CD4-positive, alpha-beta T cell (primary cell): Measurements from ENCODE around the gene DKKL1. TPM values are rescaled to one million over a fixed set of nuclear protein-coding genes. Genes with fewer than 3 reads are reported as not detected.

ENCODE experiments used
- ATAC-seq: fragments of 200-7000 bp; cut with Tn5 transposase; one replicate; pipeline ENCODE4 v1.10.0; 2022; ENCODE audit warnings: mild to moderate bottlenecking; ENCODE audit not compliant: poor library complexity
- CTCF ChIA-PET: fragments of 350-600 bp; sonication (Branson Sonifier 250); formaldehyde crosslinking; loops from one replicate; lab custom pipeline; 2021; ENCODE audit warnings: antibody characterized with exemption, inconsistent platforms; lab: Charles Lee
- POLR2A ChIA-PET: fragments of 350-600 bp; sonication (Branson Sonifier 250); formaldehyde crosslinking; loops from one replicate; lab custom pipeline; 2021; ENCODE audit warnings: antibody characterized with exemption, inconsistent platforms; lab: Charles Lee
- DNase-seq, 14 experiments: peaks; one replicate each; pipeline ENCODE4 v3.0.0-alpha.2; 2013 to 2020; ENCODE audit warnings: mixed read lengths in 2 of 14
- H3K27ac ChIP-seq, 2 donors: one replicate each; pipeline versions ENCODE4 v1.5.1 to v1.7.0; 2013; ENCODE audit warnings: low read length in 2 of 2, low read depth in 1 of 2, mild to moderate bottlenecking in 1 of 2
- H3K27me3 ChIP-seq, 2 experiments: 1 replicate in 1 of 2; 2 replicates in 1 of 2; pipeline versions ENCODE4 v1.6.1 to v1.7.0; 2013; ENCODE audit warnings: low read length in 2 of 2, control low read depth in 1 of 2, mild to moderate bottlenecking in 1 of 2, moderate library complexity in 1 of 2; ENCODE audit not compliant: insufficient read depth in 2 of 2, control insufficient read depth in 1 of 2
- H3K36me3 ChIP-seq: one replicate; pipeline ENCODE4 v1.6.1; 2013; ENCODE audit warnings: low read length, control low read depth; ENCODE audit not compliant: insufficient read depth
- H3K4me1 ChIP-seq: one replicate; pipeline ENCODE4 v1.6.1; 2013; ENCODE audit warnings: low read length, control low read depth; ENCODE audit not compliant: insufficient read depth
- H3K4me3 ChIP-seq: one replicate; pipeline ENCODE4 v1.5.1; 2013; ENCODE audit warnings: mild to moderate bottlenecking, low read length, moderate library complexity
- H3K9me3 ChIP-seq, 2 experiments: 1 replicate in 1 of 2; 2 replicates in 1 of 2; pipeline versions ENCODE4 v1.6.1 to v1.7.0; 2013; ENCODE audit warnings: low read length in 2 of 2, mild to moderate bottlenecking in 2 of 2, control low read depth in 1 of 2, moderate library complexity in 1 of 2; ENCODE audit not compliant: control insufficient read depth in 1 of 2, insufficient read depth in 1 of 2
- H3K27ac Mint-ChIP-seq: one replicate; pipeline ENCODE4 v1.8.0; 2020; ENCODE audit warnings: mixed read lengths
- H3K27me3 Mint-ChIP-seq: one replicate; pipeline ENCODE4 v1.8.0; 2021; ENCODE audit warnings: mixed read lengths
- H3K36me3 Mint-ChIP-seq: one replicate; pipeline ENCODE4 v1.8.0; 2021; ENCODE audit warnings: low read depth, mixed read lengths
- H3K4me1 Mint-ChIP-seq: one replicate; pipeline ENCODE4 v1.8.0; 2021; ENCODE audit warnings: low read depth, mixed read lengths
- H3K4me3 Mint-ChIP-seq: one replicate; pipeline ENCODE4 v1.8.0; 2020; ENCODE audit warnings: mild to moderate bottlenecking, mixed read lengths
- H3K9me3 Mint-ChIP-seq: one replicate; pipeline ENCODE4 v1.8.0; 2020; ENCODE audit warnings: mixed read lengths
- CTCF ChIP-seq: fragments of 200-600 bp; IDR thresholded peaks from one replicate; pipeline ENCODE4 v1.8.0; 2022; ENCODE audit warnings: antibody characterized with exemption, mild to moderate bottlenecking
- intact Hi-C, 2 experiments: fragments of 100-400 bp; cut with DNase I in 1 of 2; cut with micrococcal nuclease in 1 of 2; formaldehyde crosslinking; loops; one replicate each; pipeline versions ENCODE4 v1.15.1 to v1.9.0; 2023 to 2025; cut with DNase I, micrococcal nuclease
- total RNA-seq, 174 experiments: library from RNA in 2 of 174; stranded (reverse) in 2 of 174; gene quantifications; one replicate each; pipeline ENCODE4 v1.2.3 and lab custom pipeline; 2021 to 2026

Gene DKKL1
- total RNA-seq, 2 experiments from 2014 or later: not detected

DNA sequence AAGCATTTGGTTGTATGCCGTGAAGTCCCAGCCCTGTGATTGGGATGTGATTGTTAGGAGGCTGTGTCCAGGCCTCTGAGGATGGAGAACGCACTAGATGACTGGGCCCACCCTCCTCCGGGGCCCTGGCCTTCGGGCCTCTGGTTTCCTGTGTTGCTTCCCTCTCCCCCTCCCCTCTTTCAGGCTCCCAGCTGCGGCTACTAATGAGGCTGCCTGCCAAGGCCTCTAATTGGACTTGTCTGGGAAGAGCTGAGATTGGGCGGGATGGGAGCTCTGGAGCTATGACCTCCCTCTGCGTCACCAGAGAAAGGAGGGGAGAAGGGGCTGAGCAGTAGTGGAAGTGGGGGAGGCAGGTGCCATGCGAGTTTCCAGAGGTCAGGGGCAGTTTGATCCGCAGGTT lies 49.7 kb downstream of the DKKL1 start:
- Histone ChIP-seq H3K4me1 (peaks cover 44% of the 10 kb centered on the region), H3K4me3 (no peak overlapping the region), H3K27ac (no peak overlapping the region), H3K9me3 (no peaks in the 10 kb centered on the region), H3K27me3 (peaks cover 3 to 6% of the 10 kb centered on the region in 2 experiments), H3K36me3 (no peaks in the 10 kb centered on the region)
- DNase-seq (no peak), ATAC-seq (no peak)
- no peak for TF ChIP-seq CTCF
- Mint-ChIP-seq H3K27me3 (peaks cover 5% of the 10 kb centered on the region), H3K36me3 (no peaks in the 10 kb centered on the region), H3K4me1 (peaks cover 49% of the 10 kb centered on the region), H3K9me3 (no peaks in the 10 kb centered on the region), H3K27ac (no peak overlapping the region), H3K4me3 (no peak overlapping the region)
- ChIA-PET POLR2A (interaction anchor here (0.7 to 1.1 kb wide), 3 partner anchors 25 to 40 kb away, joined by 3 read pairs; partner anchors contain the start of gene KASH5), CTCF (no interaction called here)
- intact Hi-C loops: no loop called here

DNA sequence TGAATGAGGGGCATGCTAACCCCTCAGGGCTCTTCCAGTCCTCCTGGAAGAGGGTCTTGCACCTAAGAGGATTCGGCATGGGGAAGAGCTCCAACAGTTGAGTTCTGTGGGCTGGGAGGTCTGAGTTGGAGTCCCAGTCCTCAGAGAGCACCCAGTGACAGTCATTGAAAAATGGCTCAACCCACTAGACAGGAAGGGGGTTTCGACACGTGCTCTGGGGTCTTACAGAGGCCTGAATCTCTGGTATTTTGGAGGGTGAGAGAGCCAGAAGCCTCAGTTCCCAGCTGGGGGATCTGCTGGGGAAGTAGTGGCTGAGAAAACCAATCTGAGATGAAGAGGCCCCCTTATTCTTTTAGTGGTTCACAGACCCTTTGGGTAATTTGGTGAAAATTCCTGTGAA lies 50.6 kb downstream of the DKKL1 start:
- no peak for TF ChIP-seq CTCF
- intact Hi-C loops: no loop called here
- H3K36me3 ChIP-seq: no peaks in the 10 kb centered on the region
- POLR2A ChIA-PET: interaction anchor here (1.1 kb wide), 1 partner anchor 29 kb away, joined by 3 read pairs; no protein-coding TSS in a partner anchor
- peaks cover 7 to 14% of the 10 kb centered on the region in 2 experiments for H3K27me3 ChIP-seq
- DNase-seq (no peak), ATAC-seq (no peak)
- peaks cover 13% of the 10 kb centered on the region for H3K27me3 Mint-ChIP-seq
- H3K4me1 ChIP-seq: peaks cover 35% of the 10 kb centered on the region
- no peaks in the 10 kb centered on the region for H3K9me3 ChIP-seq
- H3K27ac Mint-ChIP-seq: no peak overlapping the region
- no peak overlapping the region for H3K4me3 Mint-ChIP-seq
- H3K27ac ChIP-seq: no peak overlapping the region
- no peaks in the 10 kb centered on the region for H3K36me3 Mint-ChIP-seq
- no peaks in the 10 kb centered on the region for H3K9me3 Mint-ChIP-seq
- no peak overlapping the region for H3K4me3 ChIP-seq
- H3K4me1 Mint-ChIP-seq: peaks cover 40% of the 10 kb centered on the region
- CTCF ChIA-PET: no interaction called here

DNA sequence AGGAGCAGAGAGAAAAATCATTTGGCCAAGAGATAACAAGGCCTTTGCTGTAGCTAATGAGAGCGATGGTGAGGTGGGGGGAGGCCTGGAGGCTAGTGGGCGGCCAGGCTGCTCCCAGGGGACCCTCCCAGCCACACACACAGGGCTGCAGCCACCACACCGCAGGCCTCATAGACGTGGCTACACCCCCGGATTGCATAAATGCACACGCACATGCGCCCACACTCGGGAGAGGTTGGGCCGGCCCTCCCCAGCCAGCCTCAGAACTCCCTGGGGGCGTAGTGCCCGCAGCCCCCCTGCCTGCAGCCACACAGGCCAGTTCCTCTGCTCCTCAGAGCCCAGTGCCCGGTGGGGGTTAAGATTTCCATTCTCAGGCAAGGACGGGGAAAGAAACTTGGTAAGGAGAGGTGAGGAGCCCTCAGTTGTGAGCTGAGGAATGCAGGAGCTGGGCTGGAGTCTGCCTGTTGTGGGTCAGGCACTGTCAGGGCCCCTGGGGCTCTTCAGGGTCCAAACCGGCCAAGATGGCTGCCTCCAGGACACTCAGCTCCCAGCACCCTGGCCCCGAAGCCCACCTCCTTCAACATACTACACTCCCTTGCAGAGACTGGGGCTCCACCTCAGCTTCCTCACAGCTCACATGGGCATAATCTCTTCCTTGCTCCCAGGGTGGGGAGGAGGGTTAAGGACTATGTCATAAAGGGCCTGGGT lies 51.6 kb downstream of the DKKL1 start:
- H3K27me3 ChIP-seq: peaks cover 14 to 24% of the 10 kb centered on the region in 2 experiments
- H3K4me1 Mint-ChIP-seq: peaks cover 30% of the 10 kb centered on the region
- no peak overlapping the region for H3K27ac Mint-ChIP-seq
- H3K4me1 ChIP-seq: peaks cover 25% of the 10 kb centered on the region
- H3K4me3 Mint-ChIP-seq: no peak overlapping the region
- ChIA-PET POLR2A (no interaction called here), CTCF (no interaction called here)
- no peaks in the 10 kb centered on the region for H3K36me3 ChIP-seq
- peaks cover 23% of the 10 kb centered on the region for H3K27me3 Mint-ChIP-seq
- no peak overlapping the region for H3K27ac ChIP-seq
- no peak for DNase-seq
- no peaks in the 10 kb centered on the region for H3K9me3 ChIP-seq
- intact Hi-C loops: no loop called here
- ATAC-seq: no peak
- H3K36me3 Mint-ChIP-seq: no peaks in the 10 kb centered on the region
- H3K4me3 ChIP-seq: no peak overlapping the region
- no peak for TF ChIP-seq CTCF
- no peaks in the 10 kb centered on the region for H3K9me3 Mint-ChIP-seq
